OCI-LY7 (cell line): ENCODE results near the gene NGEF.

Source experiments
- EZH2phosphoT487 ChIP-seq: fragments of 200-600 bp; sonication (generic); IDR thresholded peaks from 2 replicates; pipeline ENCODE4 v1.6.1; 2018; ENCODE audit warnings: low read depth, borderline replicate concordance, mild to moderate bottlenecking, mixed run types, antibody characterized with exemption, low read length, moderate library complexity, mixed read lengths
- TF ChIP-seq, protein P1 (sequence below): fragments of 200-600 bp; sonication (generic); conservative IDR thresholded peaks from 2 replicates; pipeline ENCODE4 v1.5.1; 2014; ENCODE audit warnings: mild to moderate bottlenecking, antibody characterized with exemption, low read length, moderate library complexity, mixed read lengths

- no peak for TF ChIP-seq EZH2phosphoT487
- TF ChIP-seq, protein P1, sequence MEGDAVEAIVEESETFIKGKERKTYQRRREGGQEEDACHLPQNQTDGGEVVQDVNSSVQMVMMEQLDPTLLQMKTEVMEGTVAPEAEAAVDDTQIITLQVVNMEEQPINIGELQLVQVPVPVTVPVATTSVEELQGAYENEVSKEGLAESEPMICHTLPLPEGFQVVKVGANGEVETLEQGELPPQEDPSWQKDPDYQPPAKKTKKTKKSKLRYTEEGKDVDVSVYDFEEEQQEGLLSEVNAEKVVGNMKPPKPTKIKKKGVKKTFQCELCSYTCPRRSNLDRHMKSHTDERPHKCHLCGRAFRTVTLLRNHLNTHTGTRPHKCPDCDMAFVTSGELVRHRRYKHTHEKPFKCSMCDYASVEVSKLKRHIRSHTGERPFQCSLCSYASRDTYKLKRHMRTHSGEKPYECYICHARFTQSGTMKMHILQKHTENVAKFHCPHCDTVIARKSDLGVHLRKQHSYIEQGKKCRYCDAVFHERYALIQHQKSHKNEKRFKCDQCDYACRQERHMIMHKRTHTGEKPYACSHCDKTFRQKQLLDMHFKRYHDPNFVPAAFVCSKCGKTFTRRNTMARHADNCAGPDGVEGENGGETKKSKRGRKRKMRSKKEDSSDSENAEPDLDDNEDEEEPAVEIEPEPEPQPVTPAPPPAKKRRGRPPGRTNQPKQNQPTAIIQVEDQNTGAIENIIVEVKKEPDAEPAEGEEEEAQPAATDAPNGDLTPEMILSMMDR: no peak
Observed at GRCh38 chr2:233026198-233026813, 13.2 kb upstream of the NGEF start.
